ENCODE measurements around the gene MPV17L2. TPM values are rescaled to one million over a fixed set of nuclear protein-coding genes. Genes with fewer than 3 reads are reported as not detected.
"Not testable (repeated sequence)": the region's sequence is repeated elsewhere in the genome, so short reads cannot be mapped to it uniquely, and the experiment has no call there.

Gene MPV17L2
- polyA plus RNA-seq, 1 donor from 2014 or later = 17.7 TPM

DNA sequence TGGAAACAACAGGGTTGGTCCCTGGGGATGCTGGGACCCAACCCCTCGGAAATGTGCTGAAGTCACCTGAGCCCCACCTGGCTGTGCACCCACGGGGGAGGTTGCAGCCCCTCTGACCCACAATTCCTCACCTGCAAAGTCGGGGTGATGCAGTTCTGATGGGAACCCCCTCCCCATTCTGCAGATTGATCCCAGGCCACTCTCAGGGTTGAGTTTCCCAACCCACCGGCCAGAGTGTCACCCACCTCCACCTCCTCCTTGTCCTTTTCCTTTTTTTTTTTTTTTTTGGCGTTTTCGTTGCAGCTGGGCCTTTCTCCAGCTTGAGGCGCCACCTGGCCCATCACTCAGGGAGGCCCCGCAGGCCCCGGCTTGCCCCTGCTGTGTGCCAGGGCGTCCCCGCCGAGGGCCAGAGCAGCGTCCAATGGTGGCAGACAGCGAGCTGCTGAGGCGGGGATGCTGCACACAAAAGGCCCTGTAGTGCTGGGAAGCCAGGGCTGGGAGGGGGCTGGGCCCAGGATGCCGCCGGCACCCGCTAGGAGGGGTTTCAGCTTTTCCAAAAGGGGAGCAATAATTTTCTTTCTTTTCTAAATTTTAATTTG, 35.5 kb upstream of the MPV17L2 start:
- Histone ChIP-seq H3K27ac (ENCODE audit: low read length) (peak overlapping the region; percentile 31), H3F3A (ENCODE audit: insufficient read depth, low read length, poor library complexity, severe bottlenecking) (no peaks in the 10 kb centered on the region), H3K4me2 (ENCODE audit: low read length) (no peak overlapping the region), H3K9ac (ENCODE audit: low read length) (peak overlapping the region; percentile 55), H2AFZ (ENCODE audit: low read depth, low read length) (no peak overlapping the region), H3K9me2 (ENCODE audit: insufficient read depth, low read length) (no peaks in the 10 kb centered on the region), H3K4me3 (ENCODE audit: low read length) (peak overlapping the region; percentile 47), H3K36me3 (ENCODE audit: insufficient read depth, low read length) (no peaks in the 10 kb centered on the region), H3K27me3 (ENCODE audit: insufficient read depth, low read depth, low read length) (no peaks in the 10 kb centered on the region), H3K9me3 (ENCODE audit: low read length) (no peaks in the 10 kb centered on the region), H3K79me2 (replicated peaks; ENCODE audit: insufficient read depth, low read length) (peaks cover 5% of the 10 kb centered on the region), H4K20me1 (ENCODE audit: insufficient read depth) (no peaks in the 10 kb centered on the region)
- TF ChIP-seq RAD21 (conservative IDR thresholded peaks at IDR 0.05) = no peak
- TF ChIP-seq EZH2 (IDR thresholded peaks at IDR 0.05; ENCODE audit: borderline replicate concordance, insufficient read depth, low read length, poor library complexity, severe bottlenecking) = no peak
- TF ChIP-seq SMC3 (conservative IDR thresholded peaks at IDR 0.05; ENCODE audit: poor library complexity) = no peak
- TF ChIP-seq EP300 (conservative IDR thresholded peaks at IDR 0.05; ENCODE audit: poor library complexity, severe bottlenecking) = no peak
- TF ChIP-seq TAF1 (IDR thresholded peaks at IDR 0.05; ENCODE audit: low read depth) = no peak
- no peak for TF ChIP-seq MXI1 (conservative IDR thresholded peaks at IDR 0.05; ENCODE audit: poor library complexity, severe bottlenecking)
- no peak for TF ChIP-seq POLR2AphosphoS5 (IDR thresholded peaks at IDR 0.05)
- TF ChIP-seq, protein P1, sequence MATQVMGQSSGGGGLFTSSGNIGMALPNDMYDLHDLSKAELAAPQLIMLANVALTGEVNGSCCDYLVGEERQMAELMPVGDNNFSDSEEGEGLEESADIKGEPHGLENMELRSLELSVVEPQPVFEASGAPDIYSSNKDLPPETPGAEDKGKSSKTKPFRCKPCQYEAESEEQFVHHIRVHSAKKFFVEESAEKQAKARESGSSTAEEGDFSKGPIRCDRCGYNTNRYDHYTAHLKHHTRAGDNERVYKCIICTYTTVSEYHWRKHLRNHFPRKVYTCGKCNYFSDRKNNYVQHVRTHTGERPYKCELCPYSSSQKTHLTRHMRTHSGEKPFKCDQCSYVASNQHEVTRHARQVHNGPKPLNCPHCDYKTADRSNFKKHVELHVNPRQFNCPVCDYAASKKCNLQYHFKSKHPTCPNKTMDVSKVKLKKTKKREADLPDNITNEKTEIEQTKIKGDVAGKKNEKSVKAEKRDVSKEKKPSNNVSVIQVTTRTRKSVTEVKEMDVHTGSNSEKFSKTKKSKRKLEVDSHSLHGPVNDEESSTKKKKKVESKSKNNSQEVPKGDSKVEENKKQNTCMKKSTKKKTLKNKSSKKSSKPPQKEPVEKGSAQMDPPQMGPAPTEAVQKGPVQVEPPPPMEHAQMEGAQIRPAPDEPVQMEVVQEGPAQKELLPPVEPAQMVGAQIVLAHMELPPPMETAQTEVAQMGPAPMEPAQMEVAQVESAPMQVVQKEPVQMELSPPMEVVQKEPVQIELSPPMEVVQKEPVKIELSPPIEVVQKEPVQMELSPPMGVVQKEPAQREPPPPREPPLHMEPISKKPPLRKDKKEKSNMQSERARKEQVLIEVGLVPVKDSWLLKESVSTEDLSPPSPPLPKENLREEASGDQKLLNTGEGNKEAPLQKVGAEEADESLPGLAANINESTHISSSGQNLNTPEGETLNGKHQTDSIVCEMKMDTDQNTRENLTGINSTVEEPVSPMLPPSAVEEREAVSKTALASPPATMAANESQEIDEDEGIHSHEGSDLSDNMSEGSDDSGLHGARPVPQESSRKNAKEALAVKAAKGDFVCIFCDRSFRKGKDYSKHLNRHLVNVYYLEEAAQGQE (IDR thresholded peaks at IDR 0.05; ENCODE audit: borderline replicate concordance) = no peak
- TF ChIP-seq CTCF (IDR thresholded peaks at IDR 0.05; ENCODE audit: poor library complexity, severe bottlenecking) = no peak

GRCh38 chr19:18158467-18158866, 34.6 kb upstream of the MPV17L2 start:
- H3K27ac ChIP-seq (ENCODE audit: low read length) = no peak overlapping the region
- H3K4me3 ChIP-seq (ENCODE audit: low read length) = no peak overlapping the region
- no peaks in the 10 kb centered on the region for H3K27me3 ChIP-seq (ENCODE audit: insufficient read depth, low read depth, low read length)
- H3K4me2 ChIP-seq (ENCODE audit: low read length) = no peak overlapping the region
- no peaks in the 10 kb centered on the region for H3K36me3 ChIP-seq (ENCODE audit: insufficient read depth, low read length)
- H2AFZ ChIP-seq (ENCODE audit: low read depth, low read length) = no peak overlapping the region
- H3K9me3 ChIP-seq (ENCODE audit: low read length) = no peaks in the 10 kb centered on the region
- no peak overlapping the region for H3K9ac ChIP-seq (ENCODE audit: low read length)
- no peak for TF ChIP-seq TAF1 (IDR thresholded peaks at IDR 0.05; ENCODE audit: low read depth)
- no peak for TF ChIP-seq RAD21 (conservative IDR thresholded peaks at IDR 0.05)
- no peak for TF ChIP-seq MXI1 (conservative IDR thresholded peaks at IDR 0.05; ENCODE audit: poor library complexity, severe bottlenecking)
- TF ChIP-seq EP300 (conservative IDR thresholded peaks at IDR 0.05; ENCODE audit: poor library complexity, severe bottlenecking) = no peak
- TF ChIP-seq POLR2AphosphoS5 (IDR thresholded peaks at IDR 0.05) = no peak
- no peak for TF ChIP-seq SMC3 (conservative IDR thresholded peaks at IDR 0.05; ENCODE audit: poor library complexity)
- no peak for TF ChIP-seq EZH2 (IDR thresholded peaks at IDR 0.05; ENCODE audit: borderline replicate concordance, insufficient read depth, low read length, poor library complexity, severe bottlenecking)
- TF ChIP-seq, protein P1 (IDR thresholded peaks at IDR 0.05; ENCODE audit: borderline replicate concordance) = no peak
- no peaks in the 10 kb centered on the region for H3F3A ChIP-seq (ENCODE audit: insufficient read depth, low read length, poor library complexity, severe bottlenecking)
- peaks cover 5% of the 10 kb centered on the region for H3K79me2 ChIP-seq (replicated peaks; ENCODE audit: insufficient read depth, low read length)
- H4K20me1 ChIP-seq (ENCODE audit: insufficient read depth) = no peaks in the 10 kb centered on the region
- H3K9me2 ChIP-seq (ENCODE audit: insufficient read depth, low read length) = no peaks in the 10 kb centered on the region

GRCh38 chr19:18159059-18159616, 33.9 kb upstream of the MPV17L2 start:
- not testable (repeated sequence) for H3K9me3 ChIP-seq (ENCODE audit: low read length); H3K27me3 ChIP-seq (ENCODE audit: insufficient read depth, low read depth, low read length); H3K4me3 ChIP-seq (ENCODE audit: low read length); H3K36me3 ChIP-seq (ENCODE audit: insufficient read depth, low read length); H3F3A ChIP-seq (ENCODE audit: insufficient read depth, low read length, poor library complexity, severe bottlenecking); H3K79me2 ChIP-seq (replicated peaks; ENCODE audit: insufficient read depth, low read length); H2AFZ ChIP-seq (ENCODE audit: low read depth, low read length); H3K9ac ChIP-seq (ENCODE audit: low read length); H3K4me2 ChIP-seq (ENCODE audit: low read length); H3K9me2 ChIP-seq (ENCODE audit: insufficient read depth, low read length); H4K20me1 ChIP-seq (ENCODE audit: insufficient read depth); H3K27ac ChIP-seq (ENCODE audit: low read length)
